Measurements from ENCODE around the gene SEMA4B. TPM values are rescaled to one million over a fixed set of nuclear protein-coding genes. Genes with fewer than 3 reads are reported as not detected.

Gene SEMA4B
- total RNA-seq, 1 donor from 2014 or later = 18.8 TPM

DNA sequence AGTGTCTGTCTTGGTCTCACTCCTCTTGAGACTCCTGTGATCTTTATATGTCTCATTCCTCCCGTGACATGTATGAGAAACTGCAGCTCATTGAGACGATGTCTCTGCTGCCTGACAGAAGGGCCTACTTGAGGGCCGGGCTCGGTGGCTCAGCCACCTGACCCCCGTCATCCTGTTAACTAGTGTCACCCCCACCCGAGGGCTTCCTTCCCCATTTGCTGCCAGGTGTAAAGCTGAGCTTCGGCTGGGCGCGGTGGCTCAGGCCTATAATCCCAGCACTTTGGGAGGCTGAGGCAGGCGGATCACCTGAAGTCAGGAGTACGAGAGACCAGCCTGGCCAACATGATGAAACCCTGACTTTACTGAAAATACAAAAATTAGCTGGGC, 12.7 kb downstream of the SEMA4B start:
- peaks cover 26% of the 10 kb centered on the region for H3K4me1 Mint-ChIP-seq (ENCODE audit: low read depth)

DNA sequence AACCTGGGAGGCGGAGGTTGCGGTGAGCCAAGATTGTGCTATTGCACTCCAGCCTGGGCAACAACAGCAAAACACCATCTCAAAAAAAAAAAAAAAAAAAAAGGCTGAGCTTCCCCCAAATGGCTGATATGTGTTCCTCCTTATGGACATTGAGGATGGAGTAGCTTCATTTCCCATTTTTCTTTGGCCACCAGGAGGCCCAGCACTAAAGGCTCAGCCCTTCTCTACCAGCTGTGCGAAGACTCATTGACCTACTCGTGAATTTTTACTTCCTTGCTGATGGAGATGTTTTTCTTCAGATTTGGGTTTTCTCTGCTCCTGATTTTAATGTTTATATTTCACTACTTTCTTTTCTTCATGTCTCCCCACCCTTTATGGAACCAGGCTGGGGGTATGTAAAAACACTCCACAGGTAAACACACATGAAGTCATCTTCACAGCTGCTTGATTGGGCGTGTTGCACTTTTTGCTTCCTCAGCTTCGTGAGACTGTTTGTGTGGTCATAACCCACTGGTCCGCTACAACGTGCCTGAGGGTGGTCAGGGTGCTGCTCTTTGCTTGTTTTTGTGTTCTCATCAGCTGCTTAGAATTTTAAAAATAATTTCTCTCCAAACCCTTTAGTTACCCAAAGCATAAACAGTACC, 13.5 kb downstream of the SEMA4B start:
- Mint-ChIP-seq H3K27me3 (ENCODE audit: insufficient read depth) (no peaks in the 10 kb centered on the region), H3K9me3 (no peaks in the 10 kb centered on the region), H3K27ac (no peak overlapping the region), H3K4me3 (no peak overlapping the region), H3K4me1 (ENCODE audit: low read depth) (peaks cover 24% of the 10 kb centered on the region), H3K36me3 (ENCODE audit: low read depth) (peaks cover 11% of the 10 kb centered on the region)
- intact Hi-C loops (cut with micrococcal nuclease) = no loop called here
- no peak for DNase-seq (ENCODE audit: low spot score)

More for the DNA sequence above, 12.7 kb downstream of the SEMA4B start:
- Mint-ChIP-seq H3K4me3 (no peak overlapping the region), H3K27ac (no peak overlapping the region), H3K9me3 (no peaks in the 10 kb centered on the region), H3K27me3 (ENCODE audit: insufficient read depth) (no peaks in the 10 kb centered on the region), H3K36me3 (ENCODE audit: low read depth) (peaks cover 12% of the 10 kb centered on the region)
- no peak for DNase-seq (ENCODE audit: low spot score)
- intact Hi-C loops (cut with micrococcal nuclease) = no loop called here

DNA sequence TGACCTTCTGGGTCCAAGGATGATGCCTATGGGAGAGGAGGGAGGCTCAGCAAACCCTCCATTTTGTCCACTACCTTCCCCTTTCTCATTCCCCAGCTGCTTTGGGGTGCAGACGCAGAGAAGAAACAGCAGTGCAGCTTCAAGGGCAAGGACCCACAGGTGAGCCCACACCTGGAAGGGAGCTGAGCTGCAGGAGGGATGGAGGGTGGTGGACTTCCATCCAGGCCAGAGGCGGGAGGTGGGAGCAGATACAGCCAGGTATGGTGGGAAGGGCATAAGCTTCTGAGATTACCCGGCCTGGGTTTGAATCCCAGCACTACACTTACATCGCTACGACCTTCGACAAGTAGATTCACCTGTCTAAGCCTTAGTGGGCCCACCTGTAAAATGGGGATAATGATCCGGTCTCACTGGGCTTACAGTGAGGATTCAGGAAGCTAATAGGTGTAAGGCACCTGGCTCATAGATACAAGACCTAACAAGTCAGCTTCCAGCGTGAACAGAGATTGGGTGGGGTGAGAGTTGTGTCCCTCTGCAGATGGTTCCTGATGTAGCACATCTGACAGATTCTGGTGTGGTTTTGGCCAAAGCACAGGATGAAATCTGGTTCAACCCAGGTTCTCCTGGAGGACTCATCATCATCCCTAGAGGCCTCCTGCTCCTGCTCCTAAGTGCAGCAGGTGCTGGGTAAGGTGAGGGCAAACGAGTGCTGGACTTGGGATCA, 16.7 kb downstream of the SEMA4B start:
- no peak for DNase-seq (ENCODE audit: low spot score)
- Mint-ChIP-seq H3K36me3 (ENCODE audit: low read depth) (peaks cover 3% of the 10 kb centered on the region), H3K27me3 (ENCODE audit: insufficient read depth) (no peaks in the 10 kb centered on the region), H3K4me1 (ENCODE audit: low read depth) (peaks cover 10% of the 10 kb centered on the region), H3K4me3 (no peak overlapping the region), H3K9me3 (no peaks in the 10 kb centered on the region), H3K27ac (no peak overlapping the region)
- intact Hi-C loops (cut with micrococcal nuclease) = no loop called here

DNA sequence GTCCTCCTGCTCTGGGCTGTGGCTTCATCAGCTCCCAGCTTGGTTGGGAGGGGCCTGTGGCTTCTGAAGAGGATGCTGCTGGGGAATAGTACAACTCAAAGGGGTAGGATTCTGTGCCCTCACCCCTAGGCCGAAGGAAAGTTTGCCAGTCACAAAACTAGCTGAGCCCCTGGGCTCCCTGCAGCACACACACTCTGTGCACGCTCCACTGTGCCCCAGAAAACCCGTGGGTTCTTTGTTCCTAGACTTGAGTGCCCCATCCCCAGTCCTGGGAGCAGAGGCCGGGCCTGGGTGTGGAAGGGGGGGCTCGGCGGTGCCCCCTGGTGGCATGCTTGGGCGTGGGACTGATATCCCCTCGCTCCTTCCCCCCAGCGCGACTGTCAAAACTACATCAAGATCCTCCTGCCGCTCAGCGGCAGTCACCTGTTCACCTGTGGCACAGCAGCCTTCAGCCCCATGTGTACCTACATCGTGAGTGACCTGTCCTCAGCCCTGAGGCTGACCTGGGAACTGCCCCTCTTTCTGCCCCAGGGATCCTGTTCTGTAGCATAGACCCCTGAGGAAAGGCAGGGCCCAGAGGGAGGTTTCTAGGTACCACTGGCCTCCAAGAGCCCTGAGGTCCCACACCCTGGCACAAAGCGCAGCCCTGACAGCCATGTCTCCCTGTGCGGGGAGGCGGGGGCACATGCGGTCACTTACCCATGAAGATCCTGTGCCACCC, 18.5 kb downstream of the SEMA4B start:
- H3K9me3 Mint-ChIP-seq = no peaks in the 10 kb centered on the region
- no peaks in the 10 kb centered on the region for H3K27me3 Mint-ChIP-seq (ENCODE audit: insufficient read depth)
- H3K27ac Mint-ChIP-seq = no peak overlapping the region
- peaks cover 10% of the 10 kb centered on the region for H3K4me1 Mint-ChIP-seq (ENCODE audit: low read depth)
- intact Hi-C loops (cut with micrococcal nuclease) = loop anchor here (1.0 kb wide), 1 partner anchor 76 kb away; no protein-coding TSS in a partner anchor
- no peak for DNase-seq (ENCODE audit: low spot score)
- no peak overlapping the region for H3K4me3 Mint-ChIP-seq
- H3K36me3 Mint-ChIP-seq (ENCODE audit: low read depth) = peaks cover 3% of the 10 kb centered on the region

DNA sequence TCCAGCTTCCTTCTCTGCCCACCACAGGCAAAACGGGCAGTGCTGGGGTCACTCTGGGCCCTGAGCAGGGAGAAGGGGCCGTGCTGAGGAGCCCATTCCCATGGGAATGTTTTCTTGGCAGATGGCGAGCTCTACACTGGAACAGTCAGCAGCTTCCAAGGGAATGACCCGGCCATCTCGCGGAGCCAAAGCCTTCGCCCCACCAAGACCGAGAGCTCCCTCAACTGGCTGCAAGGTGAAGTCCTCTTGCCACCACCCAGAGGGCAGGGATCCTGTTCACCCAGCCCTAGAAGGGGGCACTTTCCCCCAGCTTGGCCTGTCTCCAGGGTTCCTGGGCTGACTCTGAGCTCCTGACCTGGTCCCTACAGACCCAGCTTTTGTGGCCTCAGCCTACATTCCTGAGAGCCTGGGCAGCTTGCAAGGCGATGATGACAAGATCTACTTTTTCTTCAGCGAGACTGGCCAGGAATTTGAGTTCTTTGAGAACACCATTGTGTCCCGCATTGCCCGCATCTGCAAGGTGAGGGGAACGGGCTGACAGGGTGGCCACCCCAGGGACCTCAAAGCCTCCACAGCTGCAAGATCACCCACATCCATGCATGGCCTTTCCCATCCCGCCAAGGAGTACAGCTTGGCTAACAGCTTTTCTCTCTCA, 20.2 kb downstream of the SEMA4B start:
- H3K9me3 Mint-ChIP-seq = no peaks in the 10 kb centered on the region
- no peak overlapping the region for H3K4me3 Mint-ChIP-seq
- no peak overlapping the region for H3K27ac Mint-ChIP-seq
- H3K4me1 Mint-ChIP-seq (ENCODE audit: low read depth) = peaks cover 10% of the 10 kb centered on the region
- peaks cover 7% of the 10 kb centered on the region for H3K36me3 Mint-ChIP-seq (ENCODE audit: low read depth)
- no peak for DNase-seq (ENCODE audit: low spot score)
- H3K27me3 Mint-ChIP-seq (ENCODE audit: insufficient read depth) = no peaks in the 10 kb centered on the region
- intact Hi-C loops (cut with micrococcal nuclease) = no loop called here

DNA sequence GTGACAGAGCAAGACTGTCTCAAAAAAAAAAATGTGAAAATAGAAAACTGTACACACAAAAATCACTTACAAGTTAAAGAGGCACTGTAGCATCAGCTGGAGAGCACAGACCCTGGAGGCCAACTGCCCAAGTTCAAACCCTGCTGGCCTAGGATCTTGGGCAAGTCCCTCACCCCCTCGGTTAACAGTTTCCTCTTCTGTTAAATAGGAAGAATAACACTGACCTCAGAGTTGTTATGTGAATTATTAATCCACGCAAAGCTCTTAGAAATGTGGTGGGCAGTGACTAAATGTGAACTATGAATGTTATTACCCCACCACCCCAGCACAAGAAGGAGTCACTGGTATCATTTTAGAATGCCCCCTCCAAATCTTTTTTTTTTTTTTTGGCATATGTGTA, 21.4 kb downstream of the SEMA4B start:
- Mint-ChIP-seq H3K27me3 (ENCODE audit: insufficient read depth) (no peaks in the 10 kb centered on the region), H3K4me3 (no peak overlapping the region), H3K27ac (no peak overlapping the region), H3K36me3 (ENCODE audit: low read depth) (peaks cover 9% of the 10 kb centered on the region), H3K4me1 (ENCODE audit: low read depth) (peaks cover 10% of the 10 kb centered on the region), H3K9me3 (no peaks in the 10 kb centered on the region)
- intact Hi-C loops (cut with micrococcal nuclease) = no loop called here
- no peak for DNase-seq (ENCODE audit: low spot score)

DNA sequence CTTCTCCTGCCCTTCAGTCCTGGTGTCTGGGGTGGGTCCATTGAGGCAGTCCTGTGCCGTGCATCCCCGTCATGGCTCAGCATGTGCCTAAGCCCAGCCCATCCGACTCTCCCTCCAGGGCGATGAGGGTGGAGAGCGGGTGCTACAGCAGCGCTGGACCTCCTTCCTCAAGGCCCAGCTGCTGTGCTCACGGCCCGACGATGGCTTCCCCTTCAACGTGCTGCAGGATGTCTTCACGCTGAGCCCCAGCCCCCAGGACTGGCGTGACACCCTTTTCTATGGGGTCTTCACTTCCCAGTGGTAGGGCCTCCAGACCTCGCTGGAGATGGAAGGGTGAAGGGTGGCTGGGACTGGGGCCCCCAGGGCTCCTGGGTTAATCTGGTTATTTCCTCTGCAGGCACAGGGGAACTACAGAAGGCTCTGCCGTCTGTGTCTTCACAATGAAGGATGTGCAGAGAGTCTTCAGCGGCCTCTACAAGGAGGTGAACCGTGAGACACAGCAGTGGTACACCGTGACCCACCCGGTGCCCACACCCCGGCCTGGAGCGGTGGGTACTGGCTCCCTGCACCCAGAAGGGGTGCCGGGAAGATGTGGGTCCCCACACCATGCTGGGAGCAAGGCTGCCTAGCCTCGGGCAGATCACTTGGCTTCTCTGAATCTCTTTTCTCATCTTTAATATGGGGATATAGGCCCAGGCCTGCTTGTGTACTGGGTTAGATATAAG, 22.5 kb downstream of the SEMA4B start:
- intact Hi-C loops (cut with micrococcal nuclease) = no loop called here
- Mint-ChIP-seq H3K4me3 (no peak overlapping the region), H3K27me3 (ENCODE audit: insufficient read depth) (no peaks in the 10 kb centered on the region), H3K27ac (no peak overlapping the region), H3K36me3 (ENCODE audit: low read depth) (peaks cover 10% of the 10 kb centered on the region), H3K9me3 (no peaks in the 10 kb centered on the region), H3K4me1 (ENCODE audit: low read depth) (peaks cover 8% of the 10 kb centered on the region)
- no peak for DNase-seq (ENCODE audit: low spot score)

DNA sequence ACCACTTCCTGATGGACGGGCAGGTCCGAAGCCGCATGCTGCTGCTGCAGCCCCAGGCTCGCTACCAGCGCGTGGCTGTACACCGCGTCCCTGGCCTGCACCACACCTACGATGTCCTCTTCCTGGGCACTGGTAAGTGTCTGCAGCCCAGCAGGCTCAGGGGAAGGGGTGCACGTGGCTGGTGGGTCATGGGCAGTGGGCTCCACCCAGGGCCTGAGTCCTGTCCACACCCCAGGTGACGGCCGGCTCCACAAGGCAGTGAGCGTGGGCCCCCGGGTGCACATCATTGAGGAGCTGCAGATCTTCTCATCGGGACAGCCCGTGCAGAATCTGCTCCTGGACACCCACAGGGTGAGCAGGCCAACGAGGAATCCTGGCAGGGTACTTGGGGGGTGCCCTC, 23.9 kb downstream of the SEMA4B start:
- DNase-seq (ENCODE audit: low spot score) = no peak
- Mint-ChIP-seq H3K27ac (no peak overlapping the region), H3K4me3 (no peak overlapping the region), H3K4me1 (ENCODE audit: low read depth) (peaks cover 10% of the 10 kb centered on the region), H3K9me3 (no peaks in the 10 kb centered on the region), H3K36me3 (ENCODE audit: low read depth) (peaks cover 23% of the 10 kb centered on the region), H3K27me3 (ENCODE audit: insufficient read depth) (no peaks in the 10 kb centered on the region)
- intact Hi-C loops (cut with micrococcal nuclease) = no loop called here

DNA sequence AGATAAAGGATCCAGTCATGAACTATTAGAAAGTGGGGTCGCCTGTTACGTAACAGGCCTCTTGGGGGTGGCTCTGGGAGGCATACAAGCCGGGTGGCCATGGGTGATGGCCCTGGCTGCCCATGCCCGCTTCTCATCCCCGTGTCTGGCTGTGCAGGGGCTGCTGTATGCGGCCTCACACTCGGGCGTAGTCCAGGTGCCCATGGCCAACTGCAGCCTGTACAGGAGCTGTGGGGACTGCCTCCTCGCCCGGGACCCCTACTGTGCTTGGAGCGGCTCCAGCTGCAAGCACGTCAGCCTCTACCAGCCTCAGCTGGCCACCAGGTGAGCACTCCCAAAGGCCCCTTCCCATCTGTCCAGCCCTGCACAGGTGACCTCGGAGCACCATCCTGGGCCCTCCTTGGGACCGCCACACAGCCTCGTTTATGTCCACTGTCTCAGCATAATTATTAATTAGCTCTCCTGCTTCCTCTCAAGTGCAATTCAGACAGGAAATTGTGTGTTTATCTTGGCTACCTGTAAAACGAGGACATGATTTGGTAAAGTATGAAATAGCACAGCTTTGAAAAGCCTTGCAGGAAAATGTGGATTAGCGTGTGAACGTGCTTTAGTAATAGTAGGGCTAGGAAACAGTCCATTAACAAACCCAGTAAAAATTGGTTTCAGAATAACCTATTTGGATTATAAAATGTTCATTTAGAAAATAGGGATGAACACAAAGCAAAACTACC, 24.5 kb downstream of the SEMA4B start:
- H3K27ac Mint-ChIP-seq = no peak overlapping the region

DNA sequence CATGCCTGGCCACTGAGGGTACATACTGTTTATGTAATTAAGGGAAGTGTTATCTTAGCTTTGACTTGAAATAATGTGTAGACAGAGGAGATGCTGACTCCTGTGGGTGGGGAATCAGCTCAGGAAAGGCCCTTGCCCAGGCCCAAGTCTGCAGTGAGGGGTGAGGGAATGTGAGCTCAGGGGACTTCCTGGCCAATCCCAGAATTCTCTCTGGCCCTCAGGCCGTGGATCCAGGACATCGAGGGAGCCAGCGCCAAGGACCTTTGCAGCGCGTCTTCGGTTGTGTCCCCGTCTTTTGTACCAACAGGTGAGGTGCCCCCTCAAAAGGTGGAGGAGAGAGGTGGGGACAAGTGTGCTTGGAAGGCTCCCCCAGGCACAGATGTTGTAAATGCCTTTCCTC, 26.2 kb downstream of the SEMA4B start:
- no peaks in the 10 kb centered on the region for H3K9me3 Mint-ChIP-seq
- DNase-seq (ENCODE audit: low spot score) = no peak
- no peak overlapping the region for H3K4me3 Mint-ChIP-seq
- H3K36me3 Mint-ChIP-seq (ENCODE audit: low read depth) = peaks cover 35% of the 10 kb centered on the region
- H3K4me1 Mint-ChIP-seq (ENCODE audit: low read depth) = peaks cover 32% of the 10 kb centered on the region
- intact Hi-C loops (cut with micrococcal nuclease) = no loop called here
- H3K27me3 Mint-ChIP-seq (ENCODE audit: insufficient read depth) = no peaks in the 10 kb centered on the region
- no peak overlapping the region for H3K27ac Mint-ChIP-seq

More for the DNA sequence above, 24.5 kb downstream of the SEMA4B start:
- Mint-ChIP-seq H3K4me1 (ENCODE audit: low read depth) (peaks cover 16% of the 10 kb centered on the region), H3K4me3 (no peak overlapping the region), H3K36me3 (ENCODE audit: low read depth) (peaks cover 25% of the 10 kb centered on the region), H3K9me3 (no peaks in the 10 kb centered on the region), H3K27me3 (ENCODE audit: insufficient read depth) (no peaks in the 10 kb centered on the region)
- intact Hi-C loops (cut with micrococcal nuclease) = no loop called here
- no peak for DNase-seq (ENCODE audit: low spot score)

DNA sequence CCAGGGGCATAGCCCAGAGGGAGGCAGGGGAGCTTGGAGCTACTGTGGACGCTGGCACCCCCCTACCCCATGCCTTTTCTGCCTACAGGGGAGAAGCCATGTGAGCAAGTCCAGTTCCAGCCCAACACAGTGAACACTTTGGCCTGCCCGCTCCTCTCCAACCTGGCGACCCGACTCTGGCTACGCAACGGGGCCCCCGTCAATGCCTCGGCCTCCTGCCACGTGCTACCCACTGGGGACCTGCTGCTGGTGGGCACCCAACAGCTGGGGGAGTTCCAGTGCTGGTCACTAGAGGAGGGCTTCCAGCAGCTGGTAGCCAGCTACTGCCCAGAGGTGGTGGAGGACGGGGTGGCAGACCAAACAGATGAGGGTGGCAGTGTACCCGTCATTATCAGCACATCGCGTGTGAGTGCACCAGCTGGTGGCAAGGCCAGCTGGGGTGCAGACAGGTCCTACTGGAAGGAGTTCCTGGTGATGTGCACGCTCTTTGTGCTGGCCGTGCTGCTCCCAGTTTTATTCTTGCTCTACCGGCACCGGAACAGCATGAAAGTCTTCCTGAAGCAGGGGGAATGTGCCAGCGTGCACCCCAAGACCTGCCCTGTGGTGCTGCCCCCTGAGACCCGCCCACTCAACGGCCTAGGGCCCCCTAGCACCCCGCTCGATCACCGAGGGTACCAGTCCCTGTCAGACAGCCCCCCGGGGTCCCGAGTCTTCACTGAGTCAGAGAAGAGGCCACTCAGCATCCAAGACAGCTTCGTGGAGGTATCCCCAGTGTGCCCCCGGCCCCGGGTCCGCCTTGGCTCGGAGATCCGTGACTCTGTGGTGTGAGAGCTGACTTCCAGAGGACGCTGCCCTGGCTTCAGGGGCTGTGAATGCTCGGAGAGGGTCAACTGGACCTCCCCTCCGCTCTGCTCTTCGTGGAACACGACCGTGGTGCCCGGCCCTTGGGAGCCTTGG, 27.0 kb downstream of the SEMA4B start:
- Mint-ChIP-seq H3K27ac (no peak overlapping the region), H3K4me1 (ENCODE audit: low read depth) (peaks cover 40% of the 10 kb centered on the region), H3K27me3 (ENCODE audit: insufficient read depth) (no peaks in the 10 kb centered on the region), H3K36me3 (ENCODE audit: low read depth) (peaks cover 40% of the 10 kb centered on the region), H3K9me3 (no peaks in the 10 kb centered on the region), H3K4me3 (no peak overlapping the region)
- no peak for DNase-seq (ENCODE audit: low spot score)
- intact Hi-C loops (cut with micrococcal nuclease) = no loop called here
